GM12864 (cell line): ENCODE data around the gene AFDN.

ENCODE experiments used
- DNase-seq: peaks from one replicate; pipeline ENCODE4 v3.0.0-alpha.2; 2011; ENCODE audit warnings: low read depth
- H3K4me3 ChIP-seq: 2 replicates; pipeline ENCODE4 v1.5.1; 2011; ENCODE audit warnings: mild to moderate bottlenecking, low read depth, low read length, control low read depth
- TF ChIP-seq, protein P1 (sequence below): IDR thresholded peaks from 2 replicates; pipeline ENCODE4 v1.5.1; 2011; ENCODE audit warnings: low read depth, mild to moderate bottlenecking, moderate library complexity, low read length, control low read depth, inconsistent platforms; ENCODE audit errors: missing control alignments

AFDN gene

DNA sequence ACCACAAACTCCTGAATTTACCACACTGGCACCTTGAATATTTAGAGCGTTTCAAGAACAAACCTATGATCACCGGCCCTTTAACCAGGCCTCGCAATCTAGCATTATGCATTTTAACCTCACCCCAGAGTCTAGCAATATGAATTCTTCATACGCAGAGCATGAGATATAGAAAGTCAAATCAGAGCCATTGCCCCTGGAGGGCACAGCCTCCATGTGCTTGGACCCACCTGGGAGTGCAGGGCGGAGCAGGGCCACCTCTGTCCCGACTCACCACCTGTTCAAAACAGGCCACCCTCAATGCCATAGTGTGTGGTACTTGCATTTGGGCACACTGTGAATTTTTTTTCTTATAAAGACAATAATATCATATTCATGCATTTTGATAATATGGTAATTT, 19.5 kb upstream of the AFDN start:
- TF ChIP-seq, protein P1, sequence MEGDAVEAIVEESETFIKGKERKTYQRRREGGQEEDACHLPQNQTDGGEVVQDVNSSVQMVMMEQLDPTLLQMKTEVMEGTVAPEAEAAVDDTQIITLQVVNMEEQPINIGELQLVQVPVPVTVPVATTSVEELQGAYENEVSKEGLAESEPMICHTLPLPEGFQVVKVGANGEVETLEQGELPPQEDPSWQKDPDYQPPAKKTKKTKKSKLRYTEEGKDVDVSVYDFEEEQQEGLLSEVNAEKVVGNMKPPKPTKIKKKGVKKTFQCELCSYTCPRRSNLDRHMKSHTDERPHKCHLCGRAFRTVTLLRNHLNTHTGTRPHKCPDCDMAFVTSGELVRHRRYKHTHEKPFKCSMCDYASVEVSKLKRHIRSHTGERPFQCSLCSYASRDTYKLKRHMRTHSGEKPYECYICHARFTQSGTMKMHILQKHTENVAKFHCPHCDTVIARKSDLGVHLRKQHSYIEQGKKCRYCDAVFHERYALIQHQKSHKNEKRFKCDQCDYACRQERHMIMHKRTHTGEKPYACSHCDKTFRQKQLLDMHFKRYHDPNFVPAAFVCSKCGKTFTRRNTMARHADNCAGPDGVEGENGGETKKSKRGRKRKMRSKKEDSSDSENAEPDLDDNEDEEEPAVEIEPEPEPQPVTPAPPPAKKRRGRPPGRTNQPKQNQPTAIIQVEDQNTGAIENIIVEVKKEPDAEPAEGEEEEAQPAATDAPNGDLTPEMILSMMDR, result no peak
- H3K4me3 ChIP-seq, result no peak overlapping the region
- no peak for DNase-seq

DNA sequence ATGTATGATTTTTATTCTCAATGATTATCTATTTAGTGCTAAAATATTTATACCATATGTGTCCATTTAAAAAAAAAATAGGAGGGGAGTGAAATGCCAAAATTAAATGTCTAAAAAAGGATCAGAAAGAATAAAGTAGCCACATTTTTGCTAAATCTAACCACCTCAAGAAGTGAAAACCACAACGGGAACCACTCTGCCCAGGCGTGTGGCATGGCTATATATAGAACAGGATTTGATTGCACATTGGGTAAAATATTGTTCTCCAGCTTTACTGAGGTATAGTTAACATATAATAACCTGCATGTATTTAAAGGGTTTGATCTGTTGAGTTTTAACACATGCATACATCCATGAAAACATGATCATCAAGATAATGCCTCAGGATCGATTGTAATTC, 19.0 kb upstream of the AFDN start:
- DNase-seq, result no peak
- H3K4me3 ChIP-seq, result no peak overlapping the region
- TF ChIP-seq, protein P1, result no peak

DNA sequence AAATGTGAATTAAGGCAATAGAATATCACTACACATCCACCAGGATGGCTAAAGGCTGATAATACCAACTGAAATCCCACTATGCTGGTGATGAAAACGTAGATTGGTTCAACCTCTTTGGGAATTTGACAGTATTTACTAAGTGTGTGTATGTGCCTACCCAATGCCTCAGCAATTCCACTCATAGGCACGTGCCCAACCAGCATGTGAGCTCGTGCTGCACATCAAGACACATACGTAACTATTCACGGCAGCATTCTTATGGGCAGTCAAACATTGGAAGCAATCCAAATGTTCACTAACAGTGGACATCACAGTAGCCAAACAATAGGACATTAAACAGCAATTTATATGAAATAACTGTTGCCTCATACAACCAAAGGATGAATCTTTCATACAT, 15.7 kb upstream of the AFDN start:
- TF ChIP-seq, protein P1, result no peak
- H3K4me3 ChIP-seq, result no peak overlapping the region
- no peak for DNase-seq

DNA sequence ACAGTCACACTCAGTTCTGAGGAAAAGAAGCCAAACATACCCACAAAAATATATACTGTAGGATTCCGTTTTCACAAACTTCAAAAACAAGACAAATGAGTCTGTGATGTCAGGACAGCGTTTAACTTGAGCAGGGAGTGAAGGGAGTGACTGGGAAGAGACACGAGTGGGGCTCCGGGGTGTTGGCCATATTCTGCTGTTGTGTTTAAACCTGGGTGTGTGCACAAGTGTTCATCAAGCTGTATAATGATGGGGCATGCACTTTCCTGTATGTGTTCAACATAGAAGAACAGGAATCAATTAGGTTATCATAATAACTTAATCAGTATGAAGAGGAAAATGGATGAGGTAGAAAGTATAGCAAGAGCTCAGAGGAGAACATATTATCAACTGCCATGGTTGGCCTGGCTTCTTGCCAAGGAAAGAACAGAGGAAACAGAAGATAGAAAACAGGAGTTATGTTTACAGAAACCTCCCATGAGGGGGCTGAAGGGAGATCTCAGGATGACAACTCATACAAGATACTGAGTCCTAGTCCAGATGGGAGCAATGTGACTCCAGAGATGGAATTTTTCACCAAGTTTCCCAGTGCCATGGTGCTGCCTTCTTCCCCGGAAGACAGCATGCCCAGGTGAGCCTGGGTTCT, 15.1 kb upstream of the AFDN start:
- DNase-seq, result no peak
- no peak overlapping the region for H3K4me3 ChIP-seq
- TF ChIP-seq, protein P1, result no peak

DNA sequence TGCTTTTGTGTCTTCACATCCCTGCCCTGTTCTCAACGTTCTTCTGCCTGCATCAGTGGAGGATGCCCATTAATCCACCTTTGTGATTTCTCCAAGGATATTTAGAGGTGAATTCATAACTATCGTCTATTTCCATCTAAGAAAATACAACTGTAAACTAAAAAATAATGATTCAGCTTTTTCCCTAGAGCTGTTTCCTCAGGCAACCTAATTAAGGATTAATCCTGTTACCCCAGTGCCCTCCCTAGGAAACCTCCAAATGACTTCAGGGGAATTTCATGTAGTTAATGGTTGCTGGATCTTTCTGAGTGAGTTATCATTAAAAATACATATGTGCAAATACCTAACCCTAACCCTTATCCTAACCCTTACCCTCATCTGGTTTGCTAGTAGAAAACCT, 14.6 kb upstream of the AFDN start:
- DNase-seq, result no peak
- TF ChIP-seq, protein P1, result no peak
- no peak overlapping the region for H3K4me3 ChIP-seq

DNA sequence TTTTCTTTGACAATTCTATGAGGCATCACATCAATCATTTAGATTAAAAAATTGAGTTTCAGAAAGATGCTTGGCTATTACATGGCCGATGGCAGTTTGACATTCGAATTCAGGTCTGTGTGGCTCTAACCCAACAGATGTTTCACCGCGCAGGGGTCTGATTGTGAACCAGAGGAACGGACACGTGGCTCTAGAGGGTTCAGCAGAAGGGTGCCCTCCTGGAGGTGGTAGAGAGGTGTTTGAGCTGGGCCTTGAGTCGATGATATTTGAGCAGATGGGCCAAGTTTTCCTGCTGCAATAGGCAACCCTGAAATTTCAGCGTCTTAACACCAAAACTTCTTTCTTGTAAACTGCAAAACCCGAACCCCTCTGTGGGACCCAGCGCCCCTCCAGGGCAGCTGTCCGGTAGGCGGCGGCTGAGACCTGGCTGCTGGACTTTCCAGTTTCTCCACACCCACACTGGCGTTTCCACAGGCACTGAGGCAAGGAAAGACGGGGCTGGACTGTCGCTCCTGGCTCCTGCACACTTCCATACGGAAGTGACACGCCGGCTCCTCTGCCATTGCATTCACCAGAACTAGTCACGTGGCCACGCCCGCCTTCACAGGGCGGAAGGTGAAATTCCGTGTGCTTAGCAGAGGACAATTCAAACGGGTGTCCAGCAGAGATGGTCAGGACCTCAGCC, 11.3 kb upstream of the AFDN start:
- DNase-seq, result no peak
- H3K4me3 ChIP-seq, result no peak overlapping the region
- TF ChIP-seq, protein P1, result no peak

DNA sequence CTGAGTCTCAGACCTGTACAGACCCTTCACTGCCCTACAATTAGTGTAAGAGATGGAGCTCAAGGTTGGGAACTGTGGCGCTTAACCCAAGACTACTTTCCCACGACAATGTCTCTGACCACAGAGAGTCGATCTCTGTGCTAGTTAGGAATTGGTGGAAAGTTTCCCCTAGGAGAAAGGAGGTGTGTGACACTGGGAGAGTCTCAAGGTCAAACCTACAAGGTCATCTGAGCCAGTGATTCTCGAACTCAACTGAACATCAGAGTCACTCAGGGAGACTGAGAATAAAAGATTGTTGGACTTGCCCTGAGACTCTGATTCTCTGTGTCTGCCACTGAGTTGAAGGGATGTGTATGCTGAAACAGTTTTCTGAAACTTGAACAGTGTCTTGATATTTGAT, 9.7 kb upstream of the AFDN start:
- no peak overlapping the region for H3K4me3 ChIP-seq
- DNase-seq, result no peak
- TF ChIP-seq, protein P1, result no peak
